ENCODE measurements around the gene C12orf60. TPM values are rescaled to one million over a fixed set of nuclear protein-coding genes. Genes with fewer than 3 reads are reported as not detected.

Gene C12orf60
- total RNA-seq, 4 donors from 2014 or later: 0.33 to 2.5 (median 0.73) TPM

DNA sequence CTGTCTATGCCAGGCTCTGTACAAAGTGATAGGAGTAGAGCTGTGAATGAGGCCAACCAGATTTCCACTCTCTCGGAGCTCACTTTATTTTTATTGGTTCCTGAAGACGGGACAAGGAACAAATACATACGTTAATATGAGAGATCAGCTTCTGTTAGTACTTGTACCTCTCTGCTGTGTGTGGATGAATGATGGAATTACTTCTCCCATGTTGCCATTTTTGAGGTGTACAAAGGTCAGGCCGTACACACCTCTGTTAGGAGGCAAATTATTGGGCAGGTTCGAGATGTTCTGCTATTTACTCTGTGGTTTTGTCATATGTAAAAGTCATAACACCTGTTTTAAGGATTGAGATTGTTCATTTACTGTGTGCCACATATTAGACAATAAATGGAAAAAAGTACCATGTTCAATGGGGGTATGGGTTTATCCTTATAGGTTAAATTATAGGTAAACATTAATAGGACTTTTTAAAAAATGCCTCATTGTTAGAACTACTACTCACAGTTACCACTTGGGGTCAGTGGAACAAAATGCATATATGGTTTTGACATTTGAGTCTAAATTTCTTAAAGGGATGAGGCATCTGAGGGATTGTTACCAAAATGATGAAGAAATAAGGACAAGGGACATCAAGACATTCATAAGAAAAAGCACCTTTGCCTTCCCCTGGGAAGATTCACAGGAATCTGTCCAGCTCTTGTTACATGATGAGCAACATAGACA lies 27.1 kb upstream of the C12orf60 start:
- Histone ChIP-seq H3K36me3 (no peaks in the 10 kb centered on the region), H3K9me3 (no peaks in the 10 kb centered on the region), H3K27me3 (no peaks in the 10 kb centered on the region), H3K4me3 (replicated peaks in 1 of 3) (peak overlapping the region in 1 of 3 donors; percentile 1), H3K4me1 (peaks cover 0 to 14% of the 10 kb centered on the region in 2 donors), H3K27ac (peak overlapping the region in 1 of 3 donors; percentile 95)
- TF ChIP-seq, protein P1, sequence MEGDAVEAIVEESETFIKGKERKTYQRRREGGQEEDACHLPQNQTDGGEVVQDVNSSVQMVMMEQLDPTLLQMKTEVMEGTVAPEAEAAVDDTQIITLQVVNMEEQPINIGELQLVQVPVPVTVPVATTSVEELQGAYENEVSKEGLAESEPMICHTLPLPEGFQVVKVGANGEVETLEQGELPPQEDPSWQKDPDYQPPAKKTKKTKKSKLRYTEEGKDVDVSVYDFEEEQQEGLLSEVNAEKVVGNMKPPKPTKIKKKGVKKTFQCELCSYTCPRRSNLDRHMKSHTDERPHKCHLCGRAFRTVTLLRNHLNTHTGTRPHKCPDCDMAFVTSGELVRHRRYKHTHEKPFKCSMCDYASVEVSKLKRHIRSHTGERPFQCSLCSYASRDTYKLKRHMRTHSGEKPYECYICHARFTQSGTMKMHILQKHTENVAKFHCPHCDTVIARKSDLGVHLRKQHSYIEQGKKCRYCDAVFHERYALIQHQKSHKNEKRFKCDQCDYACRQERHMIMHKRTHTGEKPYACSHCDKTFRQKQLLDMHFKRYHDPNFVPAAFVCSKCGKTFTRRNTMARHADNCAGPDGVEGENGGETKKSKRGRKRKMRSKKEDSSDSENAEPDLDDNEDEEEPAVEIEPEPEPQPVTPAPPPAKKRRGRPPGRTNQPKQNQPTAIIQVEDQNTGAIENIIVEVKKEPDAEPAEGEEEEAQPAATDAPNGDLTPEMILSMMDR (IDR thresholded peaks at IDR 0.05): peak in 1 of 6 experiments; percentile 5
- TF ChIP-seq POLR2A (IDR thresholded peaks at IDR 0.05): no peak
- DNase-seq: no peak
- intact Hi-C loops (cut with DNase I): no loop called here
- WGBS, 2 donors: 87 to 93% methylated on average over 5 of the region's 5 CpGs

- intact Hi-C loops (cut with DNase I): no loop called here
- DNase-seq: no peak
- no peaks in the 10 kb centered on the region for H3K36me3 ChIP-seq
- H3K4me1 ChIP-seq: peaks cover 0 to 8% of the 10 kb centered on the region in 2 donors
- TF ChIP-seq POLR2A (IDR thresholded peaks at IDR 0.05): no peak
- TF ChIP-seq, protein P1 (IDR thresholded peaks at IDR 0.05): no peak
- H3K27me3 ChIP-seq: no peaks in the 10 kb centered on the region
- H3K27ac ChIP-seq: no peak overlapping the region
- H3K4me3 ChIP-seq (replicated peaks in 1 of 3): no peak overlapping the region
- no peaks in the 10 kb centered on the region for H3K9me3 ChIP-seq
- WGBS, 2 donors: 55 to 62% methylated on average over 3 of the region's 3 CpGs
These were observed 26.2 kb upstream of the C12orf60 start for GRCh38 chr12:14777271-14777670.

DNA sequence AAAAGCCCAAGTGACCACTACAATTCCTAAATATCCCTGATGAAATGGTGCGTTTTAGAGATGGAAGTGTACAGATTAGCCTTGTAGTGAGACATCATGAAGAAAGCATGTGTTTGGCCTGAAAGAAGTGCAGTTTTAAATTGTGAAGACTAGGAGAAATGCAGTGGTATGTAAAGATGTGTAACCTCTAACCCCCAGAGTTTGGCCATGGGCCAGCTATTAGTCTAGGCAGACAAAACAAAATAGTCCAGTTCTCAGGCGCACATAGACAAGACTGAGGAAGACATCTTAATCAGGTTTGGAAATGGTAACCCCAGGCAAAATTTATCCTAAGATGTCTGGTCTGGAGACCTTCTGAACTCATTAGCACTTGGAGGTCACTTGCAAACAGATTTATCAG lies 23.6 kb upstream of the C12orf60 start:
- no peak overlapping the region for H3K27ac ChIP-seq
- intact Hi-C loops (cut with DNase I): no loop called here

GRCh38 chr12:14780859-14781258 lies 22.6 kb upstream of the C12orf60 start:
- TF ChIP-seq, protein P1 (IDR thresholded peaks at IDR 0.05): no peak
- TF ChIP-seq POLR2A (IDR thresholded peaks at IDR 0.05): no peak
- H3K27ac ChIP-seq: no peak overlapping the region
- peaks cover 3% of the 10 kb centered on the region in 2 donors for H3K36me3 ChIP-seq
- intact Hi-C loops (cut with DNase I): no loop called here
- no peak for DNase-seq
- H3K4me1 ChIP-seq: peaks cover 0 to 5% of the 10 kb centered on the region in 2 donors
- H3K9me3 ChIP-seq: no peaks in the 10 kb centered on the region
- 91 to 95% methylated on average over 3 of the region's 3 CpGs for WGBS, 2 donors
- H3K4me3 ChIP-seq (replicated peaks in 1 of 3): no peak overlapping the region
- H3K27me3 ChIP-seq: no peaks in the 10 kb centered on the region

More for the DNA sequence above, 23.6 kb upstream of the C12orf60 start:
- H3K36me3 ChIP-seq: peaks cover 0 to 3% of the 10 kb centered on the region in 2 donors
- no peaks in the 10 kb centered on the region for H3K9me3 ChIP-seq
- peaks cover 0 to 8% of the 10 kb centered on the region in 2 donors for H3K4me1 ChIP-seq
- H3K27me3 ChIP-seq: no peaks in the 10 kb centered on the region
- no peak overlapping the region for H3K4me3 ChIP-seq (replicated peaks in 1 of 3)
- DNase-seq: no peak
- no peak for TF ChIP-seq POLR2A (IDR thresholded peaks at IDR 0.05)
- TF ChIP-seq, protein P1 (IDR thresholded peaks at IDR 0.05): no peak
- WGBS, 2 donors: 92 to 97% methylated on average over 2 of the region's 2 CpGs

DNA sequence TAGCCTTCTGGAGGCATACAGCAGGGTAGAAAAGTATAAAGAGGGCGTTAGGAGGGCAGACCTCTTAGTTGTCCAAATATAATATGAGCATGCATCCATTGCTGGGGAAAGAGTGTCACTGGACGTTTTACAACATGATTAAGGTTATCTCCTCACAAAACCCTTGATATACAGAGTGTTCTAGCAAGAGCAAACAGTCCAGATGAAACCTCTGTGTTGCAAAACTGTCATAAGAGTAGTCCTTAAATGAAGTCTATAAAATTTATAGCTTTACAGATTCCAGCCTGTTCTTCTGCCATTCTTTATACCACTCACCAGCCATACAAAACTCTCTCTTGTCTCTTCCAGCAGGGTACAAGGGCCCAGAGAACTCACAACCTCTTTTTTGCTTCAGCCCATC lies 21.9 kb upstream of the C12orf60 start:
- Histone ChIP-seq H3K27me3 (no peaks in the 10 kb centered on the region), H3K4me1 (no peaks in the 10 kb centered on the region), H3K27ac (no peak overlapping the region), H3K36me3 (peaks cover 10% of the 10 kb centered on the region in 2 donors), H3K9me3 (no peaks in the 10 kb centered on the region), H3K4me3 (replicated peaks in 1 of 3) (no peak overlapping the region)
- DNase-seq: no peak
- intact Hi-C loops (cut with DNase I): no loop called here
- WGBS, 2 donors: 69 to 89% methylated on average over 2 of the region's 2 CpGs
- TF ChIP-seq, protein P1 (IDR thresholded peaks at IDR 0.05): no peak
- no peak for TF ChIP-seq POLR2A (IDR thresholded peaks at IDR 0.05)

Measured in thyroid gland (tissue), 4 donors.